ENCODE results near the gene FTO.

Gene FTO

DNA sequence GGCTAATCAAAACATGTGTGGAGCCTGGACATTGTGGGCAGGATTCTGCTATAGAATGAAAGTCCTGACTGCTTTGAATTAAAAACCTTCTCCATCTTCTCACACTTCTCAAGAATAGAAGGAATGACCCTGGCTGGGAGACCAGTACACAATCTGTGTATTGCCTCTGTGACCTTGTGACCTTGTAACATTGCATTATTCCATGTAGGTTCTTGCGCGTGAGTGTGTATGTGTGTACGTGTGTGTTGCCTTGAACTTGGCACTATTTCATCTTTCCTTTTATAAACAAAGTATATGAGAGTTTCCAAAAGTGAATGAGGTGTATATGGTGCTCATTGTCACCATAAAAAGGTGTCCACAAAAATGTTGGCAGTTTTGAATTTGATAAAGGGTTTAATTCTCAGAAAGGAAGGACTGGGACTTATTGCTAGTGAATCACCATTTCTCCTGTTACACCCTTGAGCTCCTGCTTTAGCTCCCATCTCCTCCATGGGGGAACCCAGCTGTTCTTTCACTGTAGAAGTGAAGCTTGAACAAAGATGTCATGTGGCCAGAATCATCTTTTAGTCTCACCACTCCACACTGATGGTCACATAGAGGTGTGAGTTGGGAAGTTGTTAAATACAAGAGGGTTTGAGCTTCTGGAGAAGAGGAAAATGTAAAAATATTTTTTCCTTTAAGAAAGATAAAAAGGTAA, 244.9 kb downstream of the FTO start:
- H3K4me3 ChIP-seq: no peak overlapping the region
- no peak overlapping the region for H3K27ac ChIP-seq
- DNase-seq (ENCODE audit: low spot score): no peak
- TF ChIP-seq, protein P1, sequence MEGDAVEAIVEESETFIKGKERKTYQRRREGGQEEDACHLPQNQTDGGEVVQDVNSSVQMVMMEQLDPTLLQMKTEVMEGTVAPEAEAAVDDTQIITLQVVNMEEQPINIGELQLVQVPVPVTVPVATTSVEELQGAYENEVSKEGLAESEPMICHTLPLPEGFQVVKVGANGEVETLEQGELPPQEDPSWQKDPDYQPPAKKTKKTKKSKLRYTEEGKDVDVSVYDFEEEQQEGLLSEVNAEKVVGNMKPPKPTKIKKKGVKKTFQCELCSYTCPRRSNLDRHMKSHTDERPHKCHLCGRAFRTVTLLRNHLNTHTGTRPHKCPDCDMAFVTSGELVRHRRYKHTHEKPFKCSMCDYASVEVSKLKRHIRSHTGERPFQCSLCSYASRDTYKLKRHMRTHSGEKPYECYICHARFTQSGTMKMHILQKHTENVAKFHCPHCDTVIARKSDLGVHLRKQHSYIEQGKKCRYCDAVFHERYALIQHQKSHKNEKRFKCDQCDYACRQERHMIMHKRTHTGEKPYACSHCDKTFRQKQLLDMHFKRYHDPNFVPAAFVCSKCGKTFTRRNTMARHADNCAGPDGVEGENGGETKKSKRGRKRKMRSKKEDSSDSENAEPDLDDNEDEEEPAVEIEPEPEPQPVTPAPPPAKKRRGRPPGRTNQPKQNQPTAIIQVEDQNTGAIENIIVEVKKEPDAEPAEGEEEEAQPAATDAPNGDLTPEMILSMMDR (IDR thresholded peaks at IDR 0.05): no peak

DNA sequence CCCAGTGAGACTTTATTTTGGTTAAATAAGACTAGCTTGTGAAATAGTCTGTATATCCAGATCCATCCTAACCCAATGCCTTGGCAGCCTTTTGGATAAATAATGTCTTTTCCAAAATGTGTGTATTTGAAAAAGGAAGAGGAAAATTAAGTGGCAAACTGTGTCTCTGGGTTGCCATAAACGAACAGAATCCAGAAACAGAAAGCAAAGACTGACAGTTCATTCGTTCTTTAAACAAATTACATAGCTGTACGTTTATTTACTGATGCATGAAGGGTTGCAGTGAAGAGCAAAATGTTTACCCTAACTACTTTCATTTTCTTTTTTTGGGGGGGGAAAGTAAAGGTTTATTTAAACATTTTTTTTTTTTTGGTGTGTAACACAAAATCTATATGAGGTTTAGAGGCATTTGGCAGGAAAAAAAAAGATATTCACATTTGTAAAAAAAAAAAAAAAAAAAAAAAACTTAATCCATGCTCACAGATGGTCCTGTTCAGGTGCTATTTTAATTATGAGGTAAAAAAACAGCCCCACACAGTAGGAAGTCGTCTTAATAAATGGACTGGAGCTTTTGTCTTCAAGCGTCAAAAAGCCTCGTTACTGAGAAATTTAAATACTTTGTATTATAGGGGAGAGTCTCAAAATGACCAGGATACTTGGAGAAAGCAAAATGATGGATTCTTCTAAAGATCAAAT, 245.9 kb downstream of the FTO start:
- DNase-seq (ENCODE audit: low spot score): no peak
- Histone ChIP-seq H3K27ac (no peak overlapping the region), H3K4me3 (no peak overlapping the region)
- TF ChIP-seq, protein P1 (IDR thresholded peaks at IDR 0.05): no peak

GRCh38 chr16:53950677-53951076, 246.7 kb downstream of the FTO start:
- H3K27ac ChIP-seq: no peak overlapping the region
- DNase-seq (ENCODE audit: low spot score): no peak
- TF ChIP-seq, protein P1 (IDR thresholded peaks at IDR 0.05): no peak
- H3K4me3 ChIP-seq: no peak overlapping the region

DNA sequence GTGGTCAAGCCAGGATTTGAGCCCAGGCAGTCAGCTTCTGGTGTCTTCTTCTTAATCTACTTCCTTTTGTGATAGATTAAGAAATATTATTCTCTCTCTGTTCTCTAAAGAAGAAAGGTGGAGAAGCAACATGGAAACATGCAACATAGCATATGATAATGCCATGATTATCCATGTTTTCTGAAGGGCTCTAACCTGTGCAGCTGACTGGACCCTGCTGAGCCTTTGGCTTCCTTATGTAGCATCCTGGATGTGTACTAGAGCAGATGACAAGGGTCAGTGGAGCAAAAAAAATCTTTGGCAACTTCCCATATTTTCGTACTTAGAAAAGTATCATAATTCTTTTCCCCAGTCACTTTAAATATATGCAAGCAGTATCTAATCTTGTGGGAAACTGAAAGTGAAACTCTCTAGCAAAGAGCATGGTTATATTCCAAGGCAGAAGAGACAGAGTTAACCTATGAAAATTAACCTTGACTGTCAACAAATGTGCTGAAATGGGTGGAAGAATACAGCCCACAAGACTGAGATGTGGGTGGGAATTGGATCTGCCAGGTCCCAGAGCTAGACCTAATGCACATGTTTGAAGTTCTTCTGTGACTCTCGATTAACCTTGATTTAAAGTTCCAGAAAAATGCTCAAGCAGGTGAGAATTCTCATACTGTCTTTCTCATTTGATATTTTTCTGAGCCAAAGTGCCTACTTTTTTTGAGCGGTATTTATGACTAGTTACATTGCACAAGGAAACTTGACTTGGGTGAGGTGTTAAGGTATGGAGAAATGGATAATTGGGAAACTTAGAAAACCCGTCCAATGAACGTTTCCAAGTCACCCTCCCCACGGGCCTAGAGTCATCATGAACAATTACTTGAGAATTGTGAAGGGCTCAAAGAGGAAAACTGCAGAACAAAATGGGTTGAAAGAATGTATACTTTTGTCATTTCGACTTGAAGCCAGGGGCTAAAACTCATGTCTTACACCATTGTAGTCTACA, 248.6 kb downstream of the FTO start:
- no peak for DNase-seq (ENCODE audit: low spot score)
- Histone ChIP-seq H3K4me3 (no peak overlapping the region), H3K27ac (no peak overlapping the region)
- TF ChIP-seq, protein P1 (IDR thresholded peaks at IDR 0.05): no peak

DNA sequence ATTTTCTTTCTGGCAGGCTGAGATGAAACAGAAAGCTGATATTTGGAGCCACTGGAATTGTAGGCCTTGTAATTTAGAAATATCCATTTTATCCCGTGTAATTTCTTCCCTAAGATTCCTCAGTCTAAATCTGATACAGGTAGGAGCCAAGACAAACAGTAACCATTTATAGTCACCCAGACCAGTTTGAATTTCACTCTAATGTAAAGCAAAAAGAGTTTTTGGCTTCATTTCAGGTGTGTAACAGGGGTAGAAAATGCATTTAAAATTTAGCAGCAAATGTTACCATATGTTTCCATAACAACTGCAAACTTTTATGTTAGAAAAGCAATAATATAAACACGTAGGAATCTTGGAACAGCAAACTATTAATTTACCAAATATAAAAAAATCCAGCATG, 249.4 kb downstream of the FTO start:
- no peak overlapping the region for H3K4me3 ChIP-seq
- H3K27ac ChIP-seq: no peak overlapping the region
- TF ChIP-seq, protein P1 (IDR thresholded peaks at IDR 0.05): no peak
- DNase-seq (ENCODE audit: low spot score): no peak

DNA sequence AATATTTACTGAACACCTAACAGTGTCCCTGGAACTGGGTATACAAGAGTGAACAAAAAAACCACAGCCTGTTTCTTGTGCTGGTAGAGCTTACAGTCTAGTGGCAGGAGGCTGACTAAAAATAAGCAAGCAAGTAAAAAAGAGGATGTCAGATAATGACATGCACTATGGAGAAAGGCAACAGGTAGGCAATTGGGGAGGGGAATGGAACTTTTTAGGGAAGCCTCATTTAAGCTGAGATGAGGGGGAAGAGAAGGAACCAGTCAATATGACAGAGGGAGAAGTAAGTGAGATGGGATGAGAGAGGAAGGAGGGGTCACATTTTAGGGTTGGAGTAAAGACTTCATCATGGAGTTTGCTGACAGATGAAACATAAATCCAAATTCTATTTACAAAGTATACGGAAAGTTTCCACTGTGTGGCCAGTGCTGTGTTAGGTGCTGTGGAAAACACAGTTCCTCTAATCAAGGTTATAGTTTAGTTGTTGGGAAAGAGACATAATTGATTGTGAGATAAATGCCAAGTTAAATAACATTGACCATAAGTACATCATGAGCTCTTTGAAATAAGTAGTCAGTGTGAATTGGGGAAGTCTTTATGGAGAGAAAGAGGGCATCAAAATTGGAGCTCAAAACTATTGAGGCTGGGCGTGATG, 251.4 kb downstream of the FTO start:
- DNase-seq (ENCODE audit: low spot score): no peak
- H3K27ac ChIP-seq: no peak overlapping the region
- H3K4me3 ChIP-seq: no peak overlapping the region
- TF ChIP-seq, protein P1 (IDR thresholded peaks at IDR 0.05): no peak
